ENCODE measurements around the gene GFOD2. TPM values are rescaled to one million over a fixed set of nuclear protein-coding genes. Genes with fewer than 3 reads are reported as not detected.

Gene GFOD2
- total and polyA plus RNA-seq, 2 of the 13 experiments (the other 11 are each of a cell fraction or from before 2014, with no cell fraction given) = 11.1 to 17.2 TPM

DNA sequence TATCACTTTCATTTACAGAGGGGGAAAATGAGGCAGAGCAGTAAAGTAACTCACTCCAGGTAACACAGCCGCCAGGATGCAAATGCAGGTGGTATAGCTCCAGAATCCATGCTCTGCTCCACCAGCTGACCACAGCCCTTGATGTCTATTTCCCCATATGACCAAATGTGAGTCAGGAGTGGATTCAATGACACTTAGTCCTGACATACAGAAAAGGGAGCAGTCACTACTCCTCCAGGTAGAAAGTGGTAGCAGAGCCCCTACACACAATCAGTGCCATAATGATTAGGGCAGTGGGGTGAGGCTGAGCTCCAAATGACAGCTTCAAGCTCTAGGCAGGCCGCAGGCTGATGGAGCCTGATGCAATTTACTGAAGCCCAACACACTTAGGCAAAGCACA, 43.3 kb upstream of the GFOD2 start:
- H3K4me2 ChIP-seq (ENCODE audit: low read depth, low read length) = no peak overlapping the region
- TF ChIP-seq ZSCAN9 (CRISPR knock-in tag; IDR thresholded peaks at IDR 0.05; ENCODE audit: borderline replicate concordance) (no peak), NFYC (CRISPR knock-in tag; IDR thresholded peaks at IDR 0.05) (no peak), ZNF709 (CRISPR knock-in tag; IDR thresholded peaks at IDR 0.05) (no peak), ATF7-NPFF (CRISPR knock-in tag; IDR thresholded peaks at IDR 0.05; ENCODE audit: low read depth) (no peak), GATAD2A (CRISPR knock-in tag; IDR thresholded peaks at IDR 0.05) (no peak), ZNF10 (CRISPR knock-in tag; IDR thresholded peaks at IDR 0.05; ENCODE audit: borderline replicate concordance, low read depth) (no peak), ZNF781 (CRISPR knock-in tag; IDR thresholded peaks at IDR 0.05; ENCODE audit: borderline replicate concordance, not compliant biosample characterization) (no peak), ZNF737 (CRISPR knock-in tag; IDR thresholded peaks at IDR 0.05; ENCODE audit: borderline replicate concordance) (no peak), ZSCAN30 (CRISPR knock-in tag; IDR thresholded peaks at IDR 0.05) (no peak), NFAT5 (CRISPR knock-in tag; IDR thresholded peaks at IDR 0.05) (no peak), MYNN (CRISPR knock-in tag; IDR thresholded peaks at IDR 0.05; ENCODE audit: low read depth) (no peak), SAP130 (CRISPR knock-in tag; IDR thresholded peaks at IDR 0.05; ENCODE audit: low read depth) (no peak), ARNT2 (CRISPR knock-in tag; IDR thresholded peaks at IDR 0.05; ENCODE audit: low read depth) (no peak), ZBTB7A (CRISPR knock-in tag; IDR thresholded peaks at IDR 0.05) (no peak)
- TF ChIP-seq, protein P1, sequence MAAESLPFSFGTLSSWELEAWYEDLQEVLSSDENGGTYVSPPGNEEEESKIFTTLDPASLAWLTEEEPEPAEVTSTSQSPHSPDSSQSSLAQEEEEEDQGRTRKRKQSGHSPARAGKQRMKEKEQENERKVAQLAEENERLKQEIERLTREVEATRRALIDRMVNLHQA (CRISPR knock-in tag; IDR thresholded peaks at IDR 0.05) = no peak
- TF ChIP-seq, protein P2, sequence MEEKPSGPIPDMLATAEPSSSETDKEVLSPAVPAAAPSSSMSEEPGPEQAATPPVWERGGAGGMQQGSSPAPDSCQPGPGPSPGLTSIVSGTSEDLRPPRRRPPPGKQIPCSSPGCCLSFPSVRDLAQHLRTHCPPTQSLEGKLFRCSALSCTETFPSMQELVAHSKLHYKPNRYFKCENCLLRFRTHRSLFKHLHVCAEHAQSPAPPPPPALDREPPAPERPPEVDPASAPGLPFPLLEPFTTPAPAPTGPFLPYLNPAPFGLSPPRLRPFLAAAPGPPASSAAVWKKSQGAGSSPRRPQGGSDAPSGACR (CRISPR knock-in tag; IDR thresholded peaks at IDR 0.05) = no peak
- TF ChIP-seq, protein P3, sequence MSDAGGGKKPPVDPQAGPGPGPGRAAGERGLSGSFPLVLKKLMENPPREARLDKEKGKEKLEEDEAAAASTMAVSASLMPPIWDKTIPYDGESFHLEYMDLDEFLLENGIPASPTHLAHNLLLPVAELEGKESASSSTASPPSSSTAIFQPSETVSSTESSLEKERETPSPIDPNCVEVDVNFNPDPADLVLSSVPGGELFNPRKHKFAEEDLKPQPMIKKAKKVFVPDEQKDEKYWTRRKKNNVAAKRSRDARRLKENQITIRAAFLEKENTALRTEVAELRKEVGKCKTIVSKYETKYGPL (CRISPR knock-in tag; IDR thresholded peaks at IDR 0.05) = no peak
- TF ChIP-seq, protein P4, sequence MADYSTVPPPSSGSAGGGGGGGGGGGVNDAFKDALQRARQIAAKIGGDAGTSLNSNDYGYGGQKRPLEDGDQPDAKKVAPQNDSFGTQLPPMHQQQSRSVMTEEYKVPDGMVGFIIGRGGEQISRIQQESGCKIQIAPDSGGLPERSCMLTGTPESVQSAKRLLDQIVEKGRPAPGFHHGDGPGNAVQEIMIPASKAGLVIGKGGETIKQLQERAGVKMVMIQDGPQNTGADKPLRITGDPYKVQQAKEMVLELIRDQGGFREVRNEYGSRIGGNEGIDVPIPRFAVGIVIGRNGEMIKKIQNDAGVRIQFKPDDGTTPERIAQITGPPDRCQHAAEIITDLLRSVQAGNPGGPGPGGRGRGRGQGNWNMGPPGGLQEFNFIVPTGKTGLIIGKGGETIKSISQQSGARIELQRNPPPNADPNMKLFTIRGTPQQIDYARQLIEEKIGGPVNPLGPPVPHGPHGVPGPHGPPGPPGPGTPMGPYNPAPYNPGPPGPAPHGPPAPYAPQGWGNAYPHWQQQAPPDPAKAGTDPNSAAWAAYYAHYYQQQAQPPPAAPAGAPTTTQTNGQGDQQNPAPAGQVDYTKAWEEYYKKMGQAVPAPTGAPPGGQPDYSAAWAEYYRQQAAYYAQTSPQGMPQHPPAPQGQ (CRISPR knock-in tag; IDR thresholded peaks at IDR 0.05; ENCODE audit: borderline replicate concordance) = no peak
- in situ Hi-C loops (cut with HindIII; ENCODE audit: extremely low pct_ligation_motif_present, low pct_unique_long_range_greater_than_20kb) (no loop called here), intact Hi-C loops (cut with micrococcal nuclease; ENCODE audit: unreplicated experiment) (no loop called here)
- H3K4me1 ChIP-seq (ENCODE audit: insufficient read depth, low read length) = no peaks in the 10 kb centered on the region
- BruUV-seq (replicated peaks) = no TSS peak
- no peaks in the 10 kb centered on the region for H3K27me3 ChIP-seq (ENCODE audit: control insufficient read depth in 1 of 2, insufficient read depth in 2 of 2, low read length in 2 of 2)
- H4K20me1 ChIP-seq (ENCODE audit: insufficient read depth, low read length) = peaks cover 5% of the 10 kb centered on the region; the same call in 1 of the 2 replicates
- POLR2A ChIA-PET = no interaction called here
- FAIRE-seq = no peak
- peaks cover 8 to 37% of the 10 kb centered on the region in 2 experiments; a peak in 4 of 5 replicates for H3K36me3 ChIP-seq (replicated peaks in 1 of 2; ENCODE audit: control insufficient read depth in 1 of 2, insufficient read depth in 2 of 2, low read length in 2 of 2)
- DNase-seq (ENCODE audit: low spot score) = no peak
- H3K79me2 ChIP-seq (ENCODE audit: insufficient read depth, low read length) = no peaks in the 10 kb centered on the region
- H2AFZ ChIP-seq (ENCODE audit: low read length) = no peak overlapping the region
- H3K9ac ChIP-seq (ENCODE audit: insufficient read depth, low read depth, low read length) = no peak overlapping the region
- no peak overlapping the region for H3K4me3 ChIP-seq (replicated peaks in 1 of 3; ENCODE audit: insufficient read depth in 1 of 3, low read depth in 2 of 3, low read length in 3 of 3)
- no peaks in the 10 kb centered on the region for H3K9me3 ChIP-seq (ENCODE audit: low read length)
- no peak overlapping the region for H3K27ac ChIP-seq (ENCODE audit: extremely low read length, insufficient read depth, low read length)
- 90% methylated on average over 2 of the region's 2 CpGs for WGBS (ENCODE audit: low lambda C conversion rate)
- no peak for ATAC-seq
- CTCF ChIA-PET (ENCODE audit: low intra/inter-chr PET ratio, low total read pairs) = no interaction called here
